Neural crest cell (in vitro differentiated cells): ENCODE measurements around the gene MMP7. TPM values are rescaled to one million over a fixed set of nuclear protein-coding genes. Genes with fewer than 3 reads are reported as not detected.

Experiments
- DNase-seq: peaks from one replicate; pipeline ENCODE4 v3.0.0; 2021; ENCODE audit warnings: low read depth, mixed read lengths, low spot score
- H3K27ac Mint-ChIP-seq: one replicate; pipeline ENCODE4 v1.8.0; 2021; ENCODE audit warnings: mild to moderate bottlenecking, mixed read lengths; ENCODE audit not compliant: unreplicated experiment
- H3K27me3 Mint-ChIP-seq: 2 replicates; pipeline ENCODE4 v1.8.0; 2021; ENCODE audit warnings: low read depth, mild to moderate bottlenecking, mixed read lengths
- H3K36me3 Mint-ChIP-seq: 2 replicates; pipeline ENCODE4 v1.8.0; 2021; ENCODE audit warnings: low read depth, mild to moderate bottlenecking, mixed read lengths
- H3K4me1 Mint-ChIP-seq: 2 replicates; pipeline ENCODE4 v1.8.0; 2021; ENCODE audit warnings: mixed read lengths
- H3K4me3 Mint-ChIP-seq: one replicate; pipeline ENCODE4 v1.8.0; 2021; ENCODE audit warnings: mild to moderate bottlenecking, mixed read lengths
- H3K9me3 Mint-ChIP-seq: 2 replicates; pipeline ENCODE4 v1.8.0; 2021; ENCODE audit warnings: mixed read lengths
- CTCF ChIP-seq: fragments of 200-600 bp; sonication (generic); conservative IDR thresholded peaks from 2 replicates; pipeline ENCODE4 v1.5.0; 2021; ENCODE audit warnings: antibody characterized with exemption, mild to moderate bottlenecking
- total RNA-seq: library from RNA; stranded (reverse); gene quantifications from 2 replicates; pipeline ENCODE4 v1.2.1, GENCODE V29; 2021

MMP7 gene
- total RNA-seq, 1 donor from 2014 or later, result not detected

GRCh38 chr11:102527041-102527440, 3.5 kb downstream of the MMP7 start:
- Mint-ChIP-seq H3K27me3 (no peaks in the 10 kb centered on the region), H3K4me1 (no peaks in the 10 kb centered on the region), H3K36me3 (no peaks in the 10 kb centered on the region), H3K27ac (no peak overlapping the region), H3K4me3 (no peak overlapping the region), H3K9me3 (no peaks in the 10 kb centered on the region)
- DNase-seq, result no peak
- TF ChIP-seq CTCF, result no peak

DNA sequence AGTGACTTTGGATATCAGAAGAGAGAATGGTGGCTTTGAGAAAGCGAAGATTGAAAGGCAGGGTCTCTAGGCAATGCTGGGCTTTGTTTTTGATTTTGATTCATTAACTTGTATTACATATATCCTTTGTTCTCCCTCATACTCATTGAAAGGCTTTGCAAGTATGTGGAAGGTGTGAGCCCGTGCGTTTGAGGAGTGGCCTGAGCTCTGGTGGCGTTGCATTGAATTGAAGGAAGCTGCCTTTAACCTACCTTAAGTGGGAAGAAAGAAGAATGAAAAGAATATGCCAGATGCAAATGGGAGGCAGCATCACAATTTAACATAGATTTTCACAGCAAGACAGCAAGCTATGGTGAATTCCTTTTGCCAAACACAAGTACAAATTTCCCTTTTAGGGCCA, 6.7 kb downstream of the MMP7 start:
- H3K27ac Mint-ChIP-seq, result no peak overlapping the region
- H3K36me3 Mint-ChIP-seq, result no peaks in the 10 kb centered on the region
- no peaks in the 10 kb centered on the region for H3K27me3 Mint-ChIP-seq
- H3K9me3 Mint-ChIP-seq, result no peaks in the 10 kb centered on the region
- H3K4me1 Mint-ChIP-seq, result no peaks in the 10 kb centered on the region
- no peak for TF ChIP-seq CTCF
- no peak overlapping the region for H3K4me3 Mint-ChIP-seq
- no peak for DNase-seq

- TF ChIP-seq CTCF, result no peak
These were observed 7.4 kb downstream of the MMP7 start for GRCh38 chr11:102523189-102523570.

DNA sequence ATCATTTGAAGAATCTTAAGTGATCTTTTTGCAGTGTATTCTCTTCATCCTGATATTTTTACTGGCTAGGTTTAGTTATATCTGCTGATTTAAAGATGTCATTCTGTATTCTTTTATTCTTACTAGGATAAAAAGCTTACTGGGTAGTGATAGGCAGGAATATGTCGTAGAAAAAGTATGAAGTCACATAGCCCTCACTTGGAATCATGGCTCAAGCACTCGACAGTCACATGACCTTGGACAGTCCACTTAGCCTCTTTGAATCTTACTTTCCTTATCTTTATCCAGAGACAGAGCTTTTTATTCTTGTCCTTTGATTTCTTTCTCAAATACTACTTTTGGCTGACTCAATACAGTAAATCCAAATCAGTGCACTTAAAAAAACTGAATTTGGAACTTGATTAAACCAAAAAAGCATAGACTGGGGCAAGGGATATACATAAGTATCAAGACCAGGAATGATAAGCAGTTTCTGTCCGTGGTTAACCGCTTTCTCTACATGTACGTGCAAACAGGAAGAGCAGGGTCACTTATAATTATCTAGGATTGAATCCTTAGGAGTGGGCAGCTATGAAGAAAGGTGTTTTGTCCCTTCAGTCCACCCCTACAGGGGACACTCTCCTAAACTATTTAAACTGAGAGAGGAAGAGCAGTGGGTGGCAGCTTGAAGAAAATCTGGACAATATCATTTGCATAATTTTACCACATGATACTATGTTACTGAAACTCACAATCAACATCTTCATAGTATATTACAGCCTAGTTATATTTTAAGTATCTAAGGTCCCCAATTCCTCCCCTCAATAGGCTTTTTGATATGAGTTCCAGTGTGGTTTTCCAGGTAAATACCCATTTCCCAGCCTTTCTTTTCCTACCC, 8.0 kb downstream of the MMP7 start:
- TF ChIP-seq CTCF, result no peak
- Mint-ChIP-seq H3K4me3 (no peak overlapping the region), H3K27ac (no peak overlapping the region), H3K36me3 (no peaks in the 10 kb centered on the region), H3K9me3 (no peaks in the 10 kb centered on the region), H3K27me3 (no peaks in the 10 kb centered on the region), H3K4me1 (no peaks in the 10 kb centered on the region)
- no peak for DNase-seq

More at GRCh38 chr11:102523189-102523570, 7.4 kb downstream of the MMP7 start:
- no peaks in the 10 kb centered on the region for H3K9me3 Mint-ChIP-seq
- H3K27me3 Mint-ChIP-seq, result no peaks in the 10 kb centered on the region
- H3K4me3 Mint-ChIP-seq, result no peak overlapping the region
- H3K4me1 Mint-ChIP-seq, result no peaks in the 10 kb centered on the region
- no peaks in the 10 kb centered on the region for H3K36me3 Mint-ChIP-seq
- no peak for DNase-seq
- no peak overlapping the region for H3K27ac Mint-ChIP-seq

DNA sequence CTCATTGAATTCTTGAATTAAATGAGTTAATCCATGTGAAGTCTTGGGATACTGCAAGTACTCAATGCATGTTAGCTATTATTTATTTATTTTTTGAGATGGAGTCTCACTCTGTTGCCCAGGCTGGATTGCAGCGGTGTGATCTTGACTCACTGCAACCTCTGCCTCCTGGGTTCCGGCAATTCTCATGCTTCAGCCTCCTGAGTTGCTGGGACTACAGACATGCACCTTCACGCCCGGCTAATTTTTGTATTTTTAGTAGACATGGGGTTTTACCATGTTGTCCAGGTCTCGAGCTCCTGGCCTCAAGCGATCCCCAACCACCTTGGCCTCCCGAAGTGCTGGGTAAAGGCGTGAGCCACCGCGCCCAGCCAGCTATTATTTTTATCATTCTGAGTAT, 9.4 kb downstream of the MMP7 start:
- Mint-ChIP-seq H3K36me3 (no peaks in the 10 kb centered on the region), H3K27me3 (no peaks in the 10 kb centered on the region), H3K4me1 (no peaks in the 10 kb centered on the region)

More for the DNA sequence above, 9.4 kb downstream of the MMP7 start:
- H3K9me3 Mint-ChIP-seq, result no peaks in the 10 kb centered on the region
- DNase-seq, result no peak
- TF ChIP-seq CTCF, result no peak
- no peak overlapping the region for H3K4me3 Mint-ChIP-seq
- no peak overlapping the region for H3K27ac Mint-ChIP-seq
